Endothelial cell of umbilical vein (primary cell): ENCODE results near the gene ZPR1. TPM values are rescaled to one million over a fixed set of nuclear protein-coding genes. Genes with fewer than 3 reads are reported as not detected.

Source experiments
- BruUV-seq: library from RNA; stranded (reverse); fragments of 400-500 nt; replicated peaks from 2 replicates; lab custom pipeline; 2021; lab: Mats Ljungman, UMichigan
- CTCF ChIA-PET: fragments of 300-600, 350-600 bp; sonication (Branson Sonifier 250); formaldehyde crosslinking; loops from one replicate; lab custom pipeline; 2021; ENCODE audit warnings: antibody characterized with exemption, inconsistent platforms; lab: Charles Lee
- POLR2A ChIA-PET: fragments of 300-600, 350-600 bp; sonication (Branson Sonifier 250); formaldehyde crosslinking; loops from one replicate; lab custom pipeline; 2021; ENCODE audit warnings: antibody characterized with exemption, inconsistent platforms; lab: Charles Lee
- DNase-seq: peaks from one replicate; pipeline ENCODE4 v3.0.0-alpha.2; 2011; ENCODE audit warnings: low read depth, low spot score
- FAIRE-seq: peaks from 2 replicates; lab custom pipeline; 2011; peaks lifted over from hg19 to GRCh38; lab: Jason Lieb, UNC
- H2AFZ ChIP-seq: 2 replicates; pipeline ENCODE4 v1.6.0; 2012; ENCODE audit warnings: low read depth, low read length, control low read depth, inconsistent platforms
- H3K27ac ChIP-seq: 2 replicates; pipeline ENCODE4 v1.5.1; 2011; ENCODE audit warnings: low read depth, mild to moderate bottlenecking, control low read depth, low read length, moderate library complexity; ENCODE audit not compliant: insufficient read depth
- H3K27me3 ChIP-seq, 2 experiments: 2 replicates each; pipeline versions ENCODE4 v1.6.0 to v1.6.1; 2011; ENCODE audit warnings: low read length in 2 of 2, mixed read lengths in 1 of 2; ENCODE audit not compliant: control insufficient read depth in 2 of 2, insufficient read depth in 2 of 2
- H3K36me3 ChIP-seq, 2 experiments: 2 replicates in 1 of 2; 3 replicates in 1 of 2; pipeline ENCODE4 v1.5.1; 2011; ENCODE audit warnings: low read length in 2 of 2, mild to moderate bottlenecking in 1 of 2, moderate library complexity in 1 of 2; ENCODE audit not compliant: control insufficient read depth in 2 of 2, insufficient read depth in 2 of 2; ENCODE audit errors: extremely low read depth in 1 of 2
- H3K4me1 ChIP-seq: 3 replicates; pipeline ENCODE4 v1.5.1; 2011; ENCODE audit warnings: mild to moderate bottlenecking, low read length; ENCODE audit not compliant: control insufficient read depth, insufficient read depth; ENCODE audit errors: extremely low read depth
- H3K4me2 ChIP-seq: 2 replicates; pipeline ENCODE4 v1.6.1; 2011; ENCODE audit warnings: low read length, control low read depth, mixed read lengths; ENCODE audit not compliant: insufficient read depth
- H3K4me3 ChIP-seq, 3 experiments: fragments of 200-600 bp in 1 of 3; sonication (generic), shearing (Covaris generic) in 1 of 3; replicated peaks in 1 of 3; 2 replicates each; pipeline ENCODE4 v1.5.1; 2011 to 2016; ENCODE audit warnings: control low read depth in 3 of 3, low read length in 3 of 3, mild to moderate bottlenecking in 2 of 3, inconsistent platforms in 1 of 3, low read depth in 1 of 3, moderate library complexity in 1 of 3; ENCODE audit not compliant: insufficient read depth in 1 of 3
- H3K79me2 ChIP-seq: 2 replicates; pipeline ENCODE4 v1.6.0; 2012; ENCODE audit warnings: low read length, inconsistent platforms; ENCODE audit not compliant: control insufficient read depth, insufficient read depth
- H3K9ac ChIP-seq: replicated peaks from 2 replicates; pipeline ENCODE3; 2011; ENCODE audit warnings: low read length, control low read depth; ENCODE audit not compliant: insufficient read depth; ENCODE audit errors: extremely low read depth
- H3K9me1 ChIP-seq: replicated peaks from 3 replicates; pipeline ENCODE4 v1.6.0; 2011; ENCODE audit warnings: mild to moderate bottlenecking, low read length; ENCODE audit not compliant: control insufficient read depth, insufficient read depth; ENCODE audit errors: extremely low read depth
- H3K9me3 ChIP-seq: replicated peaks from 2 replicates; pipeline ENCODE4 v1.5.1; 2012; ENCODE audit warnings: low read length, inconsistent platforms; ENCODE audit not compliant: control insufficient read depth, insufficient read depth
- H4K20me1 ChIP-seq: replicated peaks from 2 replicates; pipeline ENCODE3; 2011; ENCODE audit warnings: mild to moderate bottlenecking, low read length; ENCODE audit not compliant: control insufficient read depth, insufficient read depth; ENCODE audit errors: extremely low read depth
- EZH2 ChIP-seq: IDR thresholded peaks from 2 replicates; pipeline ENCODE4 v1.6.1; 2012; ENCODE audit warnings: borderline replicate concordance, low read depth, mild to moderate bottlenecking, moderate library complexity, low read length, inconsistent platforms; ENCODE audit not compliant: severe bottlenecking
- FOS ChIP-seq: IDR thresholded peaks from 2 replicates; pipeline ENCODE4 v1.6.1; 2011; ENCODE audit warnings: mild to moderate bottlenecking, low read length, moderate library complexity, borderline replicate concordance; ENCODE audit not compliant: insufficient read depth
- GATA2 ChIP-seq: IDR thresholded peaks from 2 replicates; pipeline ENCODE4 v1.7.0; 2011; ENCODE audit warnings: low read depth, mild to moderate bottlenecking, moderate library complexity, mixed read lengths, low read length; ENCODE audit not compliant: insufficient read length, insufficient read depth
- JUN ChIP-seq: IDR thresholded peaks from 2 replicates; pipeline ENCODE4 v1.6.1; 2011; ENCODE audit warnings: borderline replicate concordance, low read depth; ENCODE audit not compliant: insufficient read length, insufficient read depth
- MYC ChIP-seq: IDR thresholded peaks from one replicate; pipeline ENCODE4 v1.6.1; 2011; ENCODE audit warnings: mild to moderate bottlenecking, low read depth, low read length
- POLR2A ChIP-seq: IDR thresholded peaks from 2 replicates; pipeline ENCODE4 v1.6.1; 2012; ENCODE audit warnings: low read depth, mild to moderate bottlenecking, control low read depth, low read length
- POLR2AphosphoS5 ChIP-seq: IDR thresholded peaks from 2 replicates; pipeline ENCODE4 v1.6.1; 2012; ENCODE audit warnings: low read depth, mild to moderate bottlenecking, control low read depth, low read length, moderate library complexity; ENCODE audit not compliant: insufficient read depth
- dilution Hi-C: fragments of 300-500 bp; cut with MboI; formaldehyde crosslinking; loops from one replicate; pipeline ENCODE4 v1.15.0; 2019; ENCODE audit warnings: low sequenced_read_pairs; ENCODE audit not compliant: extremely low pct_ligation_motif_present
- intact Hi-C: fragments of 100-400 bp; cut with micrococcal nuclease; formaldehyde crosslinking; loops from one replicate; pipeline ENCODE4 v1.10.0; 2022
- polyA plus RNA-seq, 4 experiments: library from polyadenylated mRNA; depleted of rRNA in 3 of 4; stranded (reverse) in 3 of 4; unstranded in 1 of 4; fragments of >200 nt; gene quantifications; 2 replicates each; pipeline versions ENCODE4 v1.2.1 to v1.2.3, GENCODE V29; 2011 to 2012; ENCODE audit warnings: missing spikeins in 1 of 4
- total RNA-seq: library from RNA; stranded (reverse); gene quantifications from 2 replicates; pipeline ENCODE4 v1.2.3, GENCODE V29; 2021
- TF ChIP-seq, protein P1 (sequence below), 2 donors: IDR thresholded peaks; 1 replicate in 1 of 2; 2 replicates in 1 of 2; pipeline ENCODE4 v1.5.1; 2011; ENCODE audit warnings: low read length in 2 of 2, mild to moderate bottlenecking in 2 of 2, moderate library complexity in 2 of 2, control low read depth in 1 of 2, inconsistent platforms in 1 of 2, low read depth in 1 of 2; ENCODE audit not compliant: insufficient read depth in 1 of 2; ENCODE audit errors: extremely low read depth in 1 of 2
- TF ChIP-seq, protein P2 (sequence below): IDR thresholded peaks from 2 replicates; pipeline ENCODE4 v1.6.1; 2011; ENCODE audit not compliant: insufficient read depth, insufficient read length

Gene ZPR1
- total and polyA plus RNA-seq, 2 donors (not counting 3 experiments of a cell fraction or from before 2014, with no cell fraction given): 22.6 to 54.5 TPM

GRCh38 chr11:116736763-116737162 lies 51.1 kb downstream of the ZPR1 start:
- H3K9me1 ChIP-seq: no peaks in the 10 kb centered on the region
- DNase-seq (no peak), FAIRE-seq (no peak)
- no peak overlapping the region for H2AFZ ChIP-seq
- no peak overlapping the region for H3K4me2 ChIP-seq
- no peaks in the 10 kb centered on the region for H3K79me2 ChIP-seq
- H3K4me1 ChIP-seq: peaks cover under 1% of the 10 kb centered on the region
- intact Hi-C loops (no loop called here), dilution Hi-C loops (no loop called here)
- no peak overlapping the region for H3K4me3 ChIP-seq
- no peaks in the 10 kb centered on the region for H4K20me1 ChIP-seq
- H3K27me3 ChIP-seq: peaks cover 1 to 3% of the 10 kb centered on the region in 2 experiments
- H3K9me3 ChIP-seq: no peaks in the 10 kb centered on the region
- CTCF ChIA-PET: interaction anchor here (0.7 to 1.6 kb wide), 2 partner anchors 10 to 31 kb away, joined by 3 to 5 read pairs; no protein-coding TSS in a partner anchor
- no peaks in the 10 kb centered on the region for H3K36me3 ChIP-seq
- POLR2A ChIA-PET: no interaction called here
- H3K9ac ChIP-seq: no peak overlapping the region
- TF ChIP-seq, protein P1, sequence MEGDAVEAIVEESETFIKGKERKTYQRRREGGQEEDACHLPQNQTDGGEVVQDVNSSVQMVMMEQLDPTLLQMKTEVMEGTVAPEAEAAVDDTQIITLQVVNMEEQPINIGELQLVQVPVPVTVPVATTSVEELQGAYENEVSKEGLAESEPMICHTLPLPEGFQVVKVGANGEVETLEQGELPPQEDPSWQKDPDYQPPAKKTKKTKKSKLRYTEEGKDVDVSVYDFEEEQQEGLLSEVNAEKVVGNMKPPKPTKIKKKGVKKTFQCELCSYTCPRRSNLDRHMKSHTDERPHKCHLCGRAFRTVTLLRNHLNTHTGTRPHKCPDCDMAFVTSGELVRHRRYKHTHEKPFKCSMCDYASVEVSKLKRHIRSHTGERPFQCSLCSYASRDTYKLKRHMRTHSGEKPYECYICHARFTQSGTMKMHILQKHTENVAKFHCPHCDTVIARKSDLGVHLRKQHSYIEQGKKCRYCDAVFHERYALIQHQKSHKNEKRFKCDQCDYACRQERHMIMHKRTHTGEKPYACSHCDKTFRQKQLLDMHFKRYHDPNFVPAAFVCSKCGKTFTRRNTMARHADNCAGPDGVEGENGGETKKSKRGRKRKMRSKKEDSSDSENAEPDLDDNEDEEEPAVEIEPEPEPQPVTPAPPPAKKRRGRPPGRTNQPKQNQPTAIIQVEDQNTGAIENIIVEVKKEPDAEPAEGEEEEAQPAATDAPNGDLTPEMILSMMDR (IDR thresholded peaks at IDR 0.05; ENCODE audit: extremely low read depth in 1 of 2, insufficient read depth in 1 of 2, low read depth in 1 of 2, low read length in 2 of 2): no peak
- no peak for TF ChIP-seq FOS
- TF ChIP-seq POLR2AphosphoS5: no peak
- H3K27ac ChIP-seq: no peak overlapping the region
- no TSS peak for BruUV-seq

DNA sequence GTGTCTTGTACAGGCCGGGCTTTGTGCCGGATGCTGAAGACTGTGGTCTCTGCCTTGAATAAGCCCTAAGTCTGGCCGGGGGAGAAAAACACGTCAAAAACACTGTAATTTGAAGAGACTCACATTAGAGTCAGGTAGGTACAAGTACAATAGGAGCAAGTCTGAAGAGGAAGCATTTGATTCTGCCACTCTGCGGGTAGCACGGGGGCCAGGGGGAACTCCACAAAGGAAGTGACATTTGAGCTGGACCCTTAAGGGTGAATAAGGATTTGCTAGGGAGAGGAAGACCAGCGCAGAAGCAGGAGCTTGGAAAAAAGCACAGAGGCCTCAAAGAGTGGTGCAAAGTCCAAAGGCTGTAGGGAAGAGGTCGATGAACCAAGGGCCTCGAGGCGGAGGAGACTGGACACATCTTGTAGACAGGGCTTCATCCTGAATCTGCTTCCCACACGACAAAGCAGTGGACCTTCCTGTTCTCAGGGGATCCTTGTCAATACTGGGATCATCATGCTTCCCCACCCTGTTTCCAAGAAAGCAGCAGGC lies 53.8 kb downstream of the ZPR1 start:
- ChIA-PET CTCF (interaction anchor here (0.8 to 4.6 kb wide), 5 partner anchors 9 to 371 kb away, joined by 3 to 23 read pairs (median 4); no protein-coding TSS in a partner anchor), POLR2A (no interaction called here)
- Histone ChIP-seq H3K79me2 (no peaks in the 10 kb centered on the region), H3K27ac (no peak overlapping the region), H3K4me2 (no peak overlapping the region), H3K4me3 (no peak overlapping the region), H3K9ac (no peak overlapping the region), H2AFZ (no peak overlapping the region), H3K36me3 (no peaks in the 10 kb centered on the region), H3K9me3 (no peaks in the 10 kb centered on the region), H3K27me3 (peaks cover 8 to 14% of the 10 kb centered on the region in 2 experiments), H3K9me1 (no peaks in the 10 kb centered on the region), H4K20me1 (no peaks in the 10 kb centered on the region), H3K4me1 (no peaks in the 10 kb centered on the region)
- DNase-seq: no peak
- no TSS peak for BruUV-seq
- dilution Hi-C loops: no loop called here
- TF ChIP-seq POLR2A: no peak
- TF ChIP-seq EZH2: no peak
- no peak for TF ChIP-seq POLR2AphosphoS5
- no peak for TF ChIP-seq MYC
- TF ChIP-seq GATA2: no peak
- TF ChIP-seq, protein P1 (IDR thresholded peaks at IDR 0.05; ENCODE audit: extremely low read depth in 1 of 2, insufficient read depth in 1 of 2, low read depth in 1 of 2, low read length in 2 of 2): no peak
- no peak for TF ChIP-seq FOS
- TF ChIP-seq JUN: no peak
- TF ChIP-seq, protein P2, sequence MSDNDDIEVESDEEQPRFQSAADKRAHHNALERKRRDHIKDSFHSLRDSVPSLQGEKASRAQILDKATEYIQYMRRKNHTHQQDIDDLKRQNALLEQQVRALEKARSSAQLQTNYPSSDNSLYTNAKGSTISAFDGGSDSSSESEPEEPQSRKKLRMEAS: no peak
- FAIRE-seq: no peak
- intact Hi-C loops: loop anchor here (5.0 kb wide), 1 partner anchor 103 kb away; the partner anchor contains the start of gene APOA1
